Panc1 (cell line): ENCODE results near the gene TMEM51. TPM values are rescaled to one million over a fixed set of nuclear protein-coding genes. Genes with fewer than 3 reads are reported as not detected.

ENCODE experiments used
- ATAC-seq: fragments of 200-7000 bp; cut with Tn5 transposase; 2 replicates; pipeline ENCODE4 v1.9.1; 2020; ENCODE audit warnings: mild to moderate bottlenecking, moderate library complexity
- BruUV-seq: library from RNA; stranded (reverse); fragments of 400-500 nt; replicated peaks from 2 replicates; lab custom pipeline; 2021; lab: Mats Ljungman, UMichigan
- CTCF ChIA-PET: fragments of 300-600 bp; sonication (Branson Sonifier 250); formaldehyde crosslinking; loops from one replicate; lab custom pipeline; 2022; ENCODE audit warnings: antibody characterized with exemption; lab: Charles Lee
- POLR2A ChIA-PET: fragments of 300-600 bp; sonication (Branson Sonifier 250); formaldehyde crosslinking; loops from one replicate; lab custom pipeline; 2022; ENCODE audit warnings: antibody characterized with exemption; lab: Charles Lee
- DNase-seq: peaks from one replicate; pipeline ENCODE4 v3.0.0-alpha.2; 2010; ENCODE audit warnings: low read depth, low spot score
- H3K27ac ChIP-seq: 2 replicates; pipeline ENCODE4 v1.5.1; 2011; ENCODE audit warnings: mild to moderate bottlenecking, low read length, inconsistent platforms
- H3K27me3 ChIP-seq: fragments of 200-500 bp; sonication (Bioruptor generic); 2 replicates; pipeline ENCODE4 v1.6.0; 2014; ENCODE audit warnings: low read length, inconsistent platforms; ENCODE audit not compliant: control insufficient read depth, insufficient read depth
- H3K36me3 ChIP-seq: fragments of 200-500 bp; sonication (Bioruptor generic); 2 replicates; pipeline ENCODE4 v1.5.1; 2014; ENCODE audit warnings: inconsistent platforms, mild to moderate bottlenecking, low read length, moderate library complexity; ENCODE audit not compliant: control insufficient read depth, insufficient read depth
- H3K4me1 ChIP-seq: 2 replicates; pipeline ENCODE4 v1.5.1; 2011; ENCODE audit warnings: inconsistent platforms, mild to moderate bottlenecking, low read length, moderate library complexity; ENCODE audit not compliant: control insufficient read depth, insufficient read depth
- H3K4me3 ChIP-seq, 2 experiments: 2 replicates each; pipeline ENCODE4 v1.5.1; 2011 to 2012; ENCODE audit warnings: low read depth in 2 of 2, low read length in 2 of 2, mild to moderate bottlenecking in 2 of 2, inconsistent platforms in 1 of 2, moderate library complexity in 1 of 2
- H3K9me3 ChIP-seq: fragments of 200-500 bp; sonication (Bioruptor generic); 2 replicates; pipeline ENCODE4 v1.5.1; 2014; ENCODE audit warnings: low read depth, mild to moderate bottlenecking, inconsistent platforms, low read length, moderate library complexity; ENCODE audit not compliant: control insufficient read depth, insufficient read depth
- CTCF ChIP-seq: fragments of 450-650 bp; IDR thresholded peaks from 2 replicates; pipeline ENCODE4 v1.5.1; 2017; ENCODE audit warnings: mild to moderate bottlenecking
- POLR2AphosphoS5 ChIP-seq: IDR thresholded peaks from 2 replicates; pipeline ENCODE4 v1.6.1; 2012; ENCODE audit warnings: mild to moderate bottlenecking, low read depth, low read length, moderate library complexity
- REST ChIP-seq, 2 experiments: IDR thresholded peaks; 2 replicates each; pipeline ENCODE4 v1.6.1; 2011 to 2012; ENCODE audit warnings: low read depth in 2 of 2, control low read depth in 1 of 2, low read length in 1 of 2, mild to moderate bottlenecking in 1 of 2, moderate library complexity in 1 of 2; ENCODE audit not compliant: insufficient read depth in 1 of 2
- SIN3A ChIP-seq: IDR thresholded peaks from 2 replicates; pipeline ENCODE4 v1.6.1; 2012; ENCODE audit warnings: low read depth, mild to moderate bottlenecking, low read length, moderate library complexity, borderline replicate concordance; ENCODE audit not compliant: insufficient read depth
- TCF7L2 ChIP-seq: IDR thresholded peaks from 2 replicates; pipeline ENCODE4 v1.6.1; 2011; ENCODE audit warnings: mild to moderate bottlenecking, low read depth, low read length, inconsistent platforms
- in situ Hi-C: cut with HindIII; loops from 2 replicates; pipeline ENCODE4 v1.10.0; 2016; ENCODE audit warnings: low sequenced_read_pairs, low pct_unique_long_range_greater_than_20kb
- intact Hi-C: fragments of 100-400 bp; cut with micrococcal nuclease; formaldehyde crosslinking; loops from one replicate; pipeline ENCODE4 v1.10.0; 2022; ENCODE audit not compliant: unreplicated experiment
- total RNA-seq: library from RNA; stranded (reverse); gene quantifications from one replicate; pipeline ENCODE4 v1.2.1, GENCODE V29; 2021; ENCODE audit not compliant: unreplicated experiment

Gene TMEM51
- total RNA-seq, 1 experiment from 2014 or later: 25.8 TPM

- ChIA-PET CTCF (no interaction called here), POLR2A (no interaction called here)
- Histone ChIP-seq H3K4me3 (no peak overlapping the region), H3K36me3 (no peaks in the 10 kb centered on the region), H3K9me3 (no peaks in the 10 kb centered on the region), H3K27ac (no peak overlapping the region), H3K27me3 (no peaks in the 10 kb centered on the region), H3K4me1 (peaks cover 6% of the 10 kb centered on the region; the same call in 1 of the 2 replicates)
- TF ChIP-seq REST (IDR thresholded peaks at IDR 0.05; ENCODE audit: insufficient read depth in 1 of 2, low read depth in 2 of 2, low read length in 1 of 2) (no peak), POLR2AphosphoS5 (no peak), TCF7L2 (no peak), CTCF (no peak), SIN3A (no peak)
- no peak; the same call in 1 of the 2 replicates for ATAC-seq
- in situ Hi-C loops: no loop called here
- intact Hi-C loops: no loop called here
- BruUV-seq: no TSS peak
- no peak for DNase-seq
Observed at GRCh38 chr1:15212216-15212953, 58.8 kb downstream of the TMEM51 start.

GRCh38 chr1:15212954-15213291 lies 59.4 kb downstream of the TMEM51 start:
- Histone ChIP-seq H3K36me3 (no peaks in the 10 kb centered on the region), H3K9me3 (no peaks in the 10 kb centered on the region), H3K4me1 (peaks cover 6% of the 10 kb centered on the region; the same call in 1 of the 2 replicates), H3K27me3 (no peaks in the 10 kb centered on the region), H3K4me3 (no peak overlapping the region), H3K27ac (no peak overlapping the region)
- intact Hi-C loops: no loop called here
- TF ChIP-seq REST (IDR thresholded peaks at IDR 0.05; ENCODE audit: insufficient read depth in 1 of 2, low read depth in 2 of 2, low read length in 1 of 2) (no peak), SIN3A (no peak), POLR2AphosphoS5 (no peak)
- POLR2A ChIA-PET: no interaction called here
- in situ Hi-C loops: no loop called here
- CTCF ChIA-PET: no interaction called here
- DNase-seq (no peak), ATAC-seq (no peak)
- no TSS peak for BruUV-seq
